H1 (cell line): ENCODE data around the gene TXLNG. TPM values are rescaled to one million over a fixed set of nuclear protein-coding genes. Genes with fewer than 3 reads are reported as not detected.

Source experiments
- BACH1 ChIP-seq: IDR thresholded peaks from 2 replicates; pipeline ENCODE4 v1.6.1; 2012; ENCODE audit warnings: low read length, improper control_type of control experiment
- CHD7 ChIP-seq: fragments of 300-600 bp; sonication (generic); IDR thresholded peaks from 2 replicates; pipeline ENCODE4 v1.7.1; 2012; ENCODE audit warnings: low read length, moderate library complexity, mild to moderate bottlenecking, inconsistent platforms; ENCODE audit not compliant: insufficient replicate concordance
- CTCF ChIP-seq, 3 experiments: IDR thresholded peaks; 1 replicate in 2 of 3; 2 replicates in 1 of 3; pipeline versions ENCODE4 v1.5.1 to v1.6.1; 2011; ENCODE audit warnings: low read length in 3 of 3, mild to moderate bottlenecking in 3 of 3, inconsistent platforms in 2 of 3, low read depth in 1 of 3, moderate library complexity in 1 of 3; ENCODE audit not compliant: insufficient read depth in 1 of 3; ENCODE audit errors: control extremely low read depth in 1 of 3
- GABPA ChIP-seq: IDR thresholded peaks from 2 replicates; pipeline ENCODE4 v1.6.1; 2011; ENCODE audit warnings: mild to moderate bottlenecking, low read length, moderate library complexity, borderline replicate concordance; ENCODE audit not compliant: insufficient read depth
- HDAC2 ChIP-seq, 2 experiments: fragments of 300-600 bp in 1 of 2; sonication (generic) in 1 of 2; IDR thresholded peaks; 2 replicates each; pipeline ENCODE4 v1.6.1; 2011 to 2012; ENCODE audit warnings: low read depth in 2 of 2, low read length in 2 of 2, mild to moderate bottlenecking in 2 of 2, moderate library complexity in 2 of 2, borderline replicate concordance in 1 of 2, inconsistent platforms in 1 of 2
- polyA plus RNA-seq, 7 experiments: library from polyadenylated mRNA; depleted of rRNA in 3 of 7; stranded (reverse) in 5 of 7; unstranded in 2 of 7; fragments of >200 nt in 5 of 7; fragments of 200-250 nt in 2 of 7; gene quantifications; 1 replicate in 5 of 7; 2 replicates in 1 of 7; 4 replicates in 1 of 7; pipeline versions ENCODE4 v1.2.1 to v1.2.3, GENCODE V29; 2011 to 2013; ENCODE audit warnings: missing spikeins in 2 of 7, mixed read lengths in 2 of 7
- total RNA-seq: library from RNA; stranded (reverse); fragmentation: NEBNext Ultra II Directional; extraction: Animal tissue kit (Norgen Biotek cat#: 25700); gene quantifications from 2 replicates; pipeline ENCODE4 v1.2.1, GENCODE V29; 2021

TXLNG gene
- total and polyA plus RNA-seq, 2 of the 8 experiments (the other 6 are each of a cell fraction or from before 2014, with no cell fraction given), result 32.9 to 42.9 TPM

- TF ChIP-seq CHD7, result no peak
- TF ChIP-seq HDAC2 (IDR thresholded peaks at IDR 0.05; ENCODE audit: borderline replicate concordance in 1 of 2, low read depth in 2 of 2, low read length in 2 of 2), result no peak
- no peak for TF ChIP-seq GABPA
- TF ChIP-seq BACH1, result no peak
- TF ChIP-seq CTCF (IDR thresholded peaks at IDR 0.05; ENCODE audit: control extremely low read depth in 1 of 3, insufficient read depth in 1 of 3, low read depth in 1 of 3, low read length in 3 of 3), result no peak
Observed at GRCh38 chrX:16873106-16873505, 86.8 kb downstream of the TXLNG start (continued).
